ENCODE data around the gene LETM1. TPM values are rescaled to one million over a fixed set of nuclear protein-coding genes. Genes with fewer than 3 reads are reported as not detected.

Gene LETM1
- total and polyA plus RNA-seq, 2 experiments from 2014 or later, result 23.3 to 68.9 TPM

- no peak for TF ChIP-seq CTCF (conservative IDR thresholded peaks at IDR 0.05; ENCODE audit: low read depth in 2 of 2)
- no peak for TF ChIP-seq NANOG (IDR thresholded peaks at IDR 0.05; ENCODE audit: borderline replicate concordance)
- TF ChIP-seq EZH2 (IDR thresholded peaks at IDR 0.05; ENCODE audit: low read depth, unreplicated experiment), result no peak
- TF ChIP-seq POLR2AphosphoS5 (IDR thresholded peaks at IDR 0.05; ENCODE audit: low read depth), result no peak
- no peak for TF ChIP-seq STAT1 (IDR thresholded peaks at IDR 0.05; ENCODE audit: unreplicated experiment)
- no peak for TF ChIP-seq EZH2phosphoT487 (IDR thresholded peaks at IDR 0.05; ENCODE audit: unreplicated experiment)
- no peak for TF ChIP-seq CREB1 (CRISPR knock-in tag; IDR thresholded peaks at IDR 0.05; ENCODE audit: low read depth)
- no peak for TF ChIP-seq REST (IDR thresholded peaks at IDR 0.05; ENCODE audit: unreplicated experiment)
- TF ChIP-seq ZNF331 (CRISPR knock-in tag; IDR thresholded peaks at IDR 0.05; ENCODE audit: low read depth), result no peak
These were observed 71.6 kb downstream of the LETM1 start (continued) for GRCh38 chr4:1784395-1784788.

GRCh38 chr4:1783970-1784369 is 72.0 kb downstream of the LETM1 start:
- H3K79me2 ChIP-seq (replicated peaks; ENCODE audit: insufficient read depth), result no peaks in the 10 kb centered on the region
- no peaks in the 10 kb centered on the region for H4K20me1 ChIP-seq (replicated peaks; ENCODE audit: insufficient read depth)
- Mint-ChIP-seq H3K4me3 (no peak overlapping the region), H3K27ac (no peak overlapping the region), H3K27me3 (ENCODE audit: insufficient read depth, low read depth, poor library complexity) (peaks cover 8% of the 10 kb centered on the region), H3K4me1 (peaks cover 4% of the 10 kb centered on the region; the same call in 2 of the 3 replicates), H3K36me3 (ENCODE audit: low read depth) (no peaks in the 10 kb centered on the region), H3K9me3 (no peaks in the 10 kb centered on the region)
- 0 out of 2 replicates have a peak, but pooled peaks cover 3% of the 10 kb centered on the region for H3F3A ChIP-seq (replicated peaks; ENCODE audit: low read depth)
- H3K9me2 ChIP-seq (ENCODE audit: insufficient read depth), result no peaks in the 10 kb centered on the region
- H2AFZ ChIP-seq, result no peak overlapping the region
- H3K4me1 ChIP-seq (ENCODE audit: insufficient read depth), result peaks cover 1% of the 10 kb centered on the region; the same call in 1 of the 2 replicates
- H3K36me3 ChIP-seq (ENCODE audit: insufficient read depth), result no peaks in the 10 kb centered on the region
- no peaks in the 10 kb centered on the region for H3K27me3 ChIP-seq (ENCODE audit: insufficient read depth)
- no peak overlapping the region for H3K4me2 ChIP-seq
- no peak overlapping the region for H3K4me3 ChIP-seq
- DNase-seq (ENCODE audit: low spot score) (no peak), ATAC-seq (no peak)
- H3K27ac ChIP-seq (ENCODE audit: low read depth), result no peak overlapping the region
- TF ChIP-seq POLR2AphosphoS5 (IDR thresholded peaks at IDR 0.05; ENCODE audit: low read depth), result no peak
- no peak for TF ChIP-seq EZH2phosphoT487 (IDR thresholded peaks at IDR 0.05; ENCODE audit: unreplicated experiment)
- no peak for TF ChIP-seq CTCF (conservative IDR thresholded peaks at IDR 0.05; ENCODE audit: low read depth in 2 of 2)
- no peak for TF ChIP-seq ZNF331 (CRISPR knock-in tag; IDR thresholded peaks at IDR 0.05; ENCODE audit: low read depth)
- no peak for TF ChIP-seq ZNF114 (CRISPR knock-in tag; IDR thresholded peaks at IDR 0.05)
- TF ChIP-seq JUNB (IDR thresholded peaks at IDR 0.05; ENCODE audit: unreplicated experiment), result no peak
- TF ChIP-seq NANOG (IDR thresholded peaks at IDR 0.05; ENCODE audit: borderline replicate concordance), result no peak

Measured in GM23338 (cell line).